HG02571 (cell line): Measurements from ENCODE around the gene ZNF879.
A peak's percentile ranks its signal among the peaks of the same experiment; 100 is the strongest.

Source experiments
- ATAC-seq: cut with Tn5 transposase; IDR thresholded peaks from one replicate; pipeline ENCODE4 v1.9.1; 2021; ENCODE audit warnings: mild to moderate bottlenecking, moderate library complexity; ENCODE audit not compliant: unreplicated experiment

The ZNF879 gene

DNA sequence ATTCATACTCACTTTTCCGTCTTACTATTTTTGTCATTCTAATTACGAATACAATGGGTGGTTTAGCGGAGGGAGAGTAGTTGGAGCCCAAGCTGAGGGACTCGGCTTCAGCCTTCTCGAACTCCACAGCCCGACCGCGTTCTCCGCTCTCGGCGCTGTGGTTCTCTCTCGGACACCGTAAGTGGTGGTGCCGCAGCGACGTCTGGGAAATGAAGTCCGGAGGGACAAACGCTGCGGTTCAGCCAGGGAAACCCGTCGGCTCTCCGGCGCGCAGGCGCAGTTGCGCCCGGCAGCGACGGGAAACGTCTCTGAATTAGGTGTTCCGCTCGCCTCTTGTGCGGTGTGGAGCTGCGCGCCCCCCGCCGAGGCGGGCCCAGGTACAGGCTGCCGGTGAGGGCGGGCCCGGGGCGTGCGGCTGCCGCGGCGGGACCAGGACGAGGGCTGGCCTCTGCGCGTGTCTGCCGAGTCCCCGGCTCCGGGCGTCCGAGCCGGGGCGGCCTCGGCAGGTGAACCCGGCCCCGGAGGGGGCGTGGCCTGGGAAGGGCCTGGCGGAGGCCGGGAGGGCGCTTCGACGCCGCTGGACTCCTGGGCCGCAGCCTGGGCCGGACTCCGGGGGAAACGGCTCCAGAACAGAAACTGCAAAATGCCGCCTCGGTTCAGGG, at the start of gene ZNF879:
ZNF879 (plus strand) TSS at position 277 of the 662 bp plus-strand sequence. CDS start 1,201 bp downstream, outside the sequence.
- peak; percentile 74 for ATAC-seq

DNA sequence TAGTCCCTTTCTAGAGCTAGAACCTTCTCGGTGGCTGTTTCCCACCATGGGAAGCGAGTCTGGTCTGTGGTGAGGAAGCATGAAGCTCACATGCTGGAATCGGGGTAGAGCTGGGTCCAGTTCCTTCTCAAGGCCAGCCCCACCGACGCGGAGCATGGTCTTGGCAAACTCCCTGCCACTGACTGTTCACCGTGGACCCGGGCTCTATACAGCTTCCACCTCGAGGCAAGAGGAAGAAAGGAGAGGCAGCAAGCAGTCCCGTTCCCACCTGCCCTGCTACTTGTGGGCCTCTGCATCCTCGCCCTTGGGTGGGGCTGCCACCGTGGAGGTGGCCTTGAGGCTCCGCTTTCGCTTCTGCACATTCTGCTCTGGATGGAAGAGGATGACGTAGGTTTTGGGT, 42.2 kb upstream of the ZNF879 start:
- no peak for ATAC-seq

DNA sequence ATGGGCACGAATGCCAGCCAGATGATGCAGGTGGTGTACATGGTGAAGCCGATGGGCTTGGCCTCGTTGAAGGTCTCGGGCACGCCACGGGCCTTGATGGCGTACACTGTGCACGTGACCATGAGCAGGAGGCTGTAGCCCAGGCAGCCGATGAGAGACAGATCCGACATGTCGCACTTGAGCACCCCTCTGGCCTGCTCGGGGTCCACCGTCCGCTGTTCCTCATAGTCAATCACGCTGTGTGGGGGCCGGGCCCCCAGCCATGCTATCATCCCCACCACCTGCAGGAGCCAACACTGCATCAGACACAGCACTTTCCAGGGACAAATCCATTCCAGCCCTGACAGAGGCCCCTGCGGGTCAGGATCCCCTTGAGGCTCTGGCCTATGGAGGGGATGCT, 40.7 kb upstream of the ZNF879 start:
- ATAC-seq: no peak

DNA sequence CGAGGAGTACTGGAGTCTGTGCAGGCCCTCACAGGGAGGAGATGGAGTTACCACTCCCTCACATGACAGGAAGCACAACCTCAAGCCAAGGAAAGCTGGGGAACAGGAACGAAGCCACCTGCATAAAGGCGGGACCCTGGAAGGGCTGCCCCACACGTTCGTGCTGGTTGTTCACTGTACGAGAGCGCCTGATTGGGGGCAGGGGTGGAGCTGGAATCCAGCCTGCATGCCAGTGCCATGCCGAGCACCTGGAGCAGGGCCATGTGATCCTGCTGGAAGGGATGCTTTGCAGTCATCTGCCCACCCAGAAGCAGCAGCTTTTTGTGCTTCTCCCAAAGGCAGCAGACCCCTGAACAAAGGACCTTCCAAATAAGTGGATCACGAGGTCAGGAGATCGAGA, 39.9 kb upstream of the ZNF879 start:
- no peak for ATAC-seq

DNA sequence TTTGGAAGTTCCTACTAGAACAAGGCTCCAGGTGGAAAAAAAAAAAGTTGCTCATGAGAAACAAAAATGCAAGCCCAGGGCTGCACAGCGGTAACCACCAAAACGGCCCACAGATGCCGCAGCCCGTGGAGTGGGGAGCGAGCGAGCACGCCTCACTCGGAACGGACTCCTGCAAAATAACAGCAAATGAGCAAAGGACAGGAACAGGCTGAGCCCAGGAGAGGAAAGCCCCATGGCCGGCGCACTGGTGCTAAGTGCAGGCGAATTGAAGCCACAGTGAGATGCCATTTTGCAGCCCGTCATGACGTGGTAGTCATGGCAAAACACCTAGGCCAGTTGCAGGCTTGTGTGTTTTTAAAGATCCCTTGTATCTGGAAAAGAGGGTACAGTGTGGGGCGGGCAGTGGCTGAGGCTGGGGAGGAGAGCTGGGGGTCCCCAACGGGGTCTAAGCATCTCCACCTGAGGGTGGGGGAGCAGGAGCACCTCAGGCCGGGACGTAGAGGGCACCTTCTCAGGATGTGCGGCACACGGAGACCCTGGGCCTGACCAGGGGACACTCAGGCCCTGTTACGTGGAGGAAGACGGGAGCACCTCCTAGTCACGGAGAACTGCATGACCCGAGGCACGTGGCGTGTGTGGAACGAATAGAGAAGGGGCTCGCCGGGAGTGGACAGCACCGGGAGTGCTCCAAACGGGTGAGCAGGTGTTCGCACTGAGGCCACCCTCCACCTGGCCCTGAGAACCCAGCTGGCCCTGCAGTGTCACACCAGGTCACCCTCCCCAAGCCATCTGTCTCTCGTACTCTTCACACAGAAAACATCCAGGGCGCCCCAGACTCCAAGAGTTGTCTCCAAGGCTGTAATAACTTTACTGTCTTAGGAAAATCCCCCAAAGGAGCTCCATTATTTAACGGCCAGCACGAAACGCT, 39.2 kb upstream of the ZNF879 start:
- ATAC-seq: no peak

DNA sequence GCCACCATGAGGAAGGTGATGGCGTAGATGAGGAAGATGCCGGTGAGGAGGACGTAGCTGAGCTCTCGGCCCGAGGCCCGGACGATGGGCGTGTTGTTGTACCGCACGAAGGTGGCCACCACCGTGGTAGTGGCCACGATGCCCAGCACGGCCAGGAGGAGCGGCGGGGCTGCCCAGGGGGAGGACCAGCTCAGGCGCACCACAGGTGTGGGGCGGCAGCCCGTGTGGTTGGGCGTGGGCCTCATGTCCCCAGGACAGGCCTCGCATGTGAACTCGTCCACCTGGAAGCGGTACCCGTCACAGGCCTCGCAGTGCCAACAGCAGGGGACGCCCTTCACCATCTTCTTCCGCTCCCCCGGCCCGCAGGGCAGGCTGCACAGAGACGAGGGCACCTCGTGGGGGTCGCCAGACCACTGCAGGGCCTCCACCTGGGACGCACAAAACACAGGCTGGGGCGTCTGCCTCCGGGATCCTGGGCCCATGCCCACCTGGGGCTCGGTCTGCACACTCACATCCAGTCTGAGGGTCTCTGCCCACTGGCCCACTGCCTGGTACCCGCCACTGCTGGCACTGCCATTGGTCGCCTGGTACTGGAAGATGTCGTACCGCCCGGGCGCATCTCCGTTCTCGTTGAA, 37.2 kb upstream of the ZNF879 start:
- no peak for ATAC-seq

DNA sequence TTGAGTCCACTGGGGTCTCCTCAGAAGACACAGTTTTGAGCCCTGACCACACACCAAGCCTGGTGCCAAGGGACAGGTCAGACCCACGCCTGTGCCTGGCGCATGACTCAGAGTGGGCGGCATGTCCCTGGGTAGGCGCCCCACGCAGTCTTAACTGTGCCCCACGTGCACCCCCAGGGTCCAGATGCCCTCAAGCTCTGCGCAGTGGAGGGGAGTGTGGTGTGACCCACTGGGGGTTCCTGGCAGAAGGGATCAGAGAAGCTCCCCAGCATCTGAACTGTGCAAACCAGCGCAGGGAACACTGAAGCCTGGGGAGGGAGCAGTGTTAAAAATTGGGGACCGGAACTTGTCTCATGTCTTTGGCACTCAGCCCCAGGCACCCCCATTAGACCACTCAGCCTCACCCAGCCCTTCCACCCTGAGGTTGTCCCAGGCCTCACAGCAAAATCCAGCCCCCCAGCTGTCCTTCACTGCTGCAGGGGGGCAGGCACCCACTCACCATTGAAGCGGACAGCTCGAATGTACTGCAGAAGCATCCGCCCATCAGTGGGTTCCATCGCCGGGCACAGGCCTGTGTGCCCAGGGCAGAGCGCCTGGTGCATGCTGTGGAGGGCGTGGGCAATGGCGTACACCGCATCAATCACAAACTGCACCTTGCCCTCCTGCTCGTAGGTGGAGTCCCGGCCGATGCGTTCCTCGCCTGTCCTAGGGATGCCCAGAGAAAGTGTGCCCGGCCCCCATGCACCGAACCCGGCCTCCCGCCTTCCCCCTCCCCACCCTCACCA, 35.0 kb upstream of the ZNF879 start:
- ATAC-seq: no peak

DNA sequence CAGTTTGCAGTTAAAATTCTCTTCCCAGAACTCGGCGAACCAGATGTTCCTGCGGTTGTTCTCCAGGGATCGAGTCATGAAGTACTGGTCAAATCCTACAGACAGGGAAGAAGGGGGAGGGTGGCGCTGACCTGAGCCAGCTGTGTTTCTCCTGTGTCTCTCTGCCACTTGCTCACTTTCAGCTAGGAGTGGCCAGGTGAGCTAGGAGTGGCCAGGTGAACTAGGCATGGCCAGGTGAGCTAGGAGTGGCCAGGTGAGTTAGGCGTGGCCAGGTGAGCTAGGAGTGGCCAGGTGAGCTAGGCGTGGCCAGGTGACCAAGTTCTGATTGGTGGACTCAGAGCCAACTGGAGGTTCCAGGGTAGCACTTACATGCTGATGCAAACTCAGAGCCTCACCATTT, 34.3 kb upstream of the ZNF879 start:
- ATAC-seq: no peak

DNA sequence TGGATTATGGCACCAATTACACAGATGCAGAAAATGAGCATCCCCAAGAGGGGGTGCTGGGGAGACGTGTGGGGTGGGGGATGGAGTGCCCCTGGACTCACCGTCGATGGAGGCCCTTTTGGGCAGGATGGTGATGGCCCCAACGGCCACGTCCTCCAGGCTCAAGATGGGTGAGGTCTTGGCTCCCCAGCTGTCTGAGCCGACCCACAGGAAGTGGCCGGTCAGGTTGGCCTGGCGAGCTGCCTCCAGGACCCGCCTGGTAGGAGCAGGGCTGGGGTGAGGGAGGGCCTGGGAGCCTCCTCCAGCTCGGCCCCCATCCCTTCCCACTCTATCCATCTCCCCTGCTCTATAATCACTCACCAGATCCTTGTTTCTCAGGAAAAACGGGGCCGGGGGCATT, 33.1 kb upstream of the ZNF879 start:
- no peak for ATAC-seq

DNA sequence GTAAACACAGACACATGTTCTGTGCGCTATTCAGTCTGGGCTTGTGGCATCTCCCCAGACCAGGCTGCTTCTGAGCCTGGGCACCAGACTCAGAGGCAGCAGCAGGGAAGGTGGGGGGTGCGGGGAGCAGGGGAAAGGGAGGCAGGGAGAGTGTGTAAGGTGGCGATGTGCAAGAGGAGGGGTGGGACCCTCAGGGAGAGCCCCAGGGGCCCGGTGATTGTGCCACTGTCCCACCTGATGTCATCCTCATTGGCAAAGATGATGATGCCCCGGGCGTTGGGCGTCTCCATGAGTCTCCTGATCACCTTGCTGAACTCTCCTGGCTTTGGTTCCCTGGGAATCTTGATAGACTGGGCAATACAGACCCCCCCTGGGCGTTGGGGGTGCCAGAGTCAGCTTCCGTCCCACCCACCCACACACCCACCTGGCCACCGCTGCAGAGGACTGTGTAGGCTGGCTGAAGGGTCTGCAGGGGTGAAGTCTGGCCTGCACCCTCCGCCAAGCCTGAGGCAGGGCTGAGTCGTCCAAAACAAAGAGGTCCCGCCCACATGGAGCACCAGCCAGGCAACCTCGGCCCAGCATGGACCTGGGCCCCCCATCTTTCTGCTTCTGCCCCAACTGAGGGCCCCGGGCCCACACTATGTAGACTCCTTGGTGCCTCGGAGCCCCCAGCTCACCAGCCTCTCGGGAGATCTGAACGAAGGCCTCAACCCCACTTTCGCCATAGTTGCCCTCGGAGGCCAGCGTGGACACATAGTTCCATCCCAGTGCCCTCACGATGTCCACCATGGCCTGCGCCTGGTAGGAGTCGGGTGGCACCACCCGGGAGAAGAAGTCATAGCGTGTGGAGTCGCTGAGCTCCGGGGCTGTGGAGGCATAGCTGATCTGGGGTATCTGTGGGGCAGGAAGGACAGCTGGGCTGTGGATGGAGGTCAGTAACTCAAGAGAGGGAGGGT, 32.1 kb upstream of the ZNF879 start:
- ATAC-seq: no peak

DNA sequence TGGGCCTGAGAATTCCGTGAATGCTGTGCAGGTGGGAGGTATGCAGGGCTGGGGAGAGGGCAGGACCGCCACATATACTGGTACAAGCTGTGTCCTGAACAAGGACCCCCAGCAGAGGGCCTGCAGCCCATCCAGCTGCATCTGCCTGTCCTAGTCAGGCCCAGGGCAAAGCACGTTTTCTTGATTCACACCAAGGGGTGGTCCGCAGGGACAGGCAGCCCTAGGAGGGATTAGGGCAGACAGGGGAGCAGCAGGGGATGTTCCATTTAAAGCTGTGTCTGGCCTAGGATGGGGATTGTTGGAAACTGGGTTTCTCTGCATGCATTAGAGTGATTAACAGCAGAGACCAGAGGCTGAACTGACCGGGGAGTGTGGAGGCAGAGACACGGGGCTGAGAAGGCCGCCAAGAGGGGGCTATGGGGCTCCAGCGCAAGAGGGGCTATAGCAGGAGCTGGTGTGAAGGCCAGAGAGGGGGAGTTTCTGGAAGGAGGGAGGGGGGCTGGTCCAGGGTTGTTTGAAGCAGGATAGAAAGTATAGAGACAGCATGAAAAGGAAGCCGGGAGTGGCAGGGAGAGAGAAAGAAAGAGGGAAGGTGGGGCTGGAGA, 31.2 kb upstream of the ZNF879 start:
- ATAC-seq: no peak

DNA sequence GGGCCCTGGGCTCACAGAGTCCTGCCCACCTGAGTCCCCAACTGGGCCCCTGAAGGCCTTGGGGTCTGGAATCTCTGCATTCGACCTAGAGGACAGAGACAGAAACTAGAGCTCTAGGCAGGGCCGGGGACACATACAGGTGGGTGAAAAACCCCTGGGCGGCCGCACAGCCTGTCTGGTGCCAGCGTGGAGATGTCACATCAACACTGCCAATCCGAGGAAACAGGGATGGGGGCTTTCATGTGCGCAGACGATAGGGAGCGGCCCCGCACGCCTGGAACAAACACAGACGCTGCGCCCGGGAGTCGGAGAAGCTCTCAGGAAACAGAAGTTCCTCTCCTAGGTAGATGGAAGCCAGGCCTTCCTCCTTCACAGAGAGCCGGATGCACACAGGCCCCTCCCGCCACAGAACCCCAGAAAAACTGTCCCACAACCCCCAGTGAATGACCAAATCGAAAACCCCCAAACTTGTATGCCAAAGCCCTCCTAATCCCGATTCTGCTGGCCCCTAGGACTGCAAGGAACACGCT, 30.3 kb upstream of the ZNF879 start:
- ATAC-seq: no peak

DNA sequence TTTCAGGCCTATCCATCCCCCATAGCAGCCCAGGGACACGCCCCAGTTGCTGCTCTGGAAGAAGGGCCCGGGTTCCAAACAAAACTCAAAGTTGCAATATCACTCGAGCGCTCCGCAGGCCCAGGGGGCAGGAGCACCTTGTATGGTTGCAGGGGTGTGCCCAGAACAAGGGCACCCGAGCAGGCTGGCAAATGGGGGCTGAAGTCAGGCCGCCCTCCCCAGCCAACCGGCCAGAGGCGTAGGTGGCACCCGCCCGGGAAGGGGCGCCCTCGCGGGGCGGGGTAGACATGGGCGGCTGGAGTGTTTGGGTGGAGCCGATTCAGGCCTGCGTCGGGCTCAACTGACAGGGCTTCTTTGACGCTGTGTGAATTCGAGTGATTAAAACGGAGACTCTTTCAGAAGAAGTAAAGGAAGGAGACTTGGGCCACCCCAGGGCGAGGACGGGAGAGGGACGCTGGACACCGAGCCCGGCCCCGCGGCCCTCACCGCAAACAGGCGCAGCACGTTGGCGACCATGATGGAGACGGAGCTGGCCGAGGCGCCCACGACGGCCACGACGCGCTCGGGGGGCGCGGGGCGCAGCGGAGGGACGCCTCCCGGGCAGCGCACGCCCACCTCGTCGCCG, 29.5 kb upstream of the ZNF879 start:
- no peak for ATAC-seq

DNA sequence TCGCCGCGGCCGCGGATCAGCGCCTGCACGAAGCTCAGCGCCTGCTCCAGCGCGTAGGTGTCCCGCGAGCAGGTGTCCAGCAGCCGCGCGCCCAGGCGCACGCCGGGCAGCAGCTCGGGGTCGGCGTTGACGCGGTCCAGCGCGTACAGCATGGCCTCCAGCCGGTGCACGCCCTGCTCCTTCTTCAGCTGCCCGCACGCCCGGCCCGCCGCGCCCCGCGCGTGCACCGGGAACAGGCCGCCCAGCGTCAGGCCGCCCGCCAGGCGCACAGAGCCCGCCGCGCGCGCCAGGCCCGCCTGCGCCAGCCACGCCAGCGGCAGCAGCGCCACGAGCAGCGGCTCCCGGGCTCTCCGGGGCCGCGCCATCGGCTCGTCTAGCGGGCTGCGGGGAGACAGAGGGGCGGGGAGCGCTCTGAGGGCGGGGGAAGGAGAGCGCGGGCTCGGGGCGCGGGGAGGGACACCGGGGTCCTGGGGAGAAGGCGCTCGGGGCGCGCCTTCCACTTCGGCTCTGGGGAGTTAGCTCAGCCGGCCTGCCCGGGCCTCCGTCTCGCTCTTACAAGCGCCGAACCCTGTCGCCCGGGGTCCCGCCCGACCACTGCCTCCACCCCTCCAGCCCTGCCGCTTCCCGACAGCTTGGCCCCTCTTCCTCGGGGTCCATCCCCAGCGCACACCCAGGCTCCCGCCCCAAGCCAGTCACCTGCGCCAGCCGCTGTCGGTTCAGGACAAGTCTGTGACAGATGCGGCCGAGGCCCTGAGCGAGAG, 28.8 kb upstream of the ZNF879 start, which contains the start of gene GRM6:
GRM6 (minus strand) TSS at position 741 of the 761 bp plus-strand sequence; CDS start at position 365, 376 bp downstream.
- ATAC-seq: no peak

DNA sequence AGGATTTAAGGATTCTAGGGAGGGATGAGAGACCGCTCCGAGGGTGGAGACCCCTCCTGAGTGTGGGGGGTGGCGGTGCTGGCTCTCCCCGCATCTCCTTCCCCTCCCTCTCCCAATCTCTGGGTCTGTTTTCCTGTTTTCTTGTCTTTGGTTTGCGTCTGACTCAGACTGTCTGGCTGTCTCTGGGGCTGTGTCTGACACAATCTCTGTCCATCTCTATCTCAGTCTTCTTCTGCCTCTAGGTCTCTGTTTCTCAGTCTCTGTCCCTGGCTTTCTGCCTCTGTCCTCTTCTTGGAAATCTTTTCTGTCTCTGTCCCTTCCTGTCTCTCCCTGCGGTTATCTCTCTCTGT, 28.3 kb upstream of the ZNF879 start:
- ATAC-seq: no peak

DNA sequence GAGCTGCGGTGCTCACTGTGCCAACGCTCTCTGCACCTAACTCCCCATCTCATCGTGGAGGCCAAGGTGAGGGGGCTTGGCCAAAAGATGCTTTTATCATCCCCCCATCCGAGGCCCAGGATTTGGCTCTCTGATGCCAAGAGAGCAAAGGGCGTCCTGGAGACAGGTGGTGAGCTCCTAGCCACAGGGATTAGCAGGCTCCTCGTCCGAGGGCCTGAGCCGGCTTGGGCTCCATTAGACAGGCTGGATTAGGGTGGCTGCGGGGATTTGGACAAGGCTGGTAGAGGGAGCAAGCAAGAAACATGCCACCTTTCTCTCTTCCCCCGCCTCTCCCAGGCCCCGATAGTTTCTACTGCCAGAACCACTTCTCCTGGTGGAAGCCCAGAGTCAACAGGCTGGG, 27.4 kb upstream of the ZNF879 start:
- no peak for ATAC-seq

DNA sequence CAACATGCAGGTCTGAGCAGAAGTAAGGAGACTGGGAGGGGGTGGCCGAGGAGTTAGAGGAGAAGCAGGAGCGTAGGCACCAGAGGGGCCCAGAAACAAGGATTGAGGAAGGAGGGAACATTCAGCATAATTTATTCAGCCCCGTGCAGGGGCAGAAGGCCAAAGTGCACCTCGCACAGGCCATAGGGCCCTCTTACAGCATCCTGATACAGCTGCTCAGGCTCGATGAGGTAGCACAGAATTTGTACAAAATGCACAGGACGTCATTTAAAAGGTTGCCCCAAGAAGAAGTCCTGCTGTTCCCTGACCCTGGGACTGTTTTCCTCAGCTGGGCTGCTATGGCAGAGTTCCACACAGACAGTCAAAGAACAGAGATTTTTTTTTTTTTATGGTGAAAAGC, 26.4 kb upstream of the ZNF879 start:
- no peak for ATAC-seq

DNA sequence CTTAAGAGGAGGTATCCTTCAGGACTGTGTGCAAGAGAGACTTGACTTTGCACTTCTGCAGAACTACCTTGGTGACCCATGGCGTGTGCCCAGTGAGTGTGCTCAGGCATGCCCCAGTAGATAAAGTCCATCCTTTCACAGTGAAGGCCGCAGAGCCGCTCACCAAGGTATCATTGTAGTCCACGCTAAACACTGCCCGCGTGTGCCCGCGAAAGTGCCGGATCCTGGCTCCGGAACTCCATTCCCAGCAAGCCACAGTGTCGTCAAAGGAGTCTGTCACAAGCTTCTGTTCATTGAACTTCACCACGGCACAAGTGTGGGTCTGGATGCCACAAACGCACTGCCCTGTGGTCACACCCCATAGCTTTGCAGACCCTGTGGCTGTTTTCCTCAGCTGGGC, 25.2 kb upstream of the ZNF879 start:
- no peak for ATAC-seq
